GM21526 (cell line): ENCODE measurements around the gene PPIA.
"Not testable (repeated sequence)": the region's sequence is repeated elsewhere in the genome, so short reads cannot be mapped to it uniquely, and the experiment has no call there.

Experiments used
- ATAC-seq: cut with Tn5 transposase; IDR thresholded peaks from one replicate; pipeline ENCODE4 v1.9.1; 2021; ENCODE audit warnings: moderate library complexity; ENCODE audit not compliant: unreplicated experiment, low FRiP score

Gene PPIA

GRCh38 chr7:44762726-44763522 is 33.6 kb upstream of the PPIA start:
- ATAC-seq, result no peak

DNA sequence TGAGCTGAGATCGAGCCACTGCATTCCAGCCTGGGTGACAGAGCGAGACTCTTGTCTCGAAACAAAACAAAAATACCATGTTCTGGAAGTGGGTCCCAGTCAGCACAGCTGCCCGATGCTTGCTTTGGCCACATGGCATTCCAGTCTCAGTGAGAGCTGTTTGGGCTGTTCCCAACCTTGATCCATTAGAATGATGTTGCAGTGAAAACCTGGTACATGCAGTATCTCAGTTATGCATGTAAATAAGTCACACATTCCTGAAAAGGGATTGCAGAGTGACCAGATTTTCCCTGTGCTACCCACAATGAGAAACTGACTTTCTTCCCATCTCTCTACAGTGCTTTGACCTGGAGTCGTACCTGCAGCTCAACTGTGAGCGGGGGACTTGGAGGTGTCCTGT is 32.4 kb upstream of the PPIA start:
- ATAC-seq, result no peak

- no peak for ATAC-seq
Observed at GRCh38 chr7:44764665-44765578, 31.6 kb upstream of the PPIA start.

GRCh38 chr7:44765579-44766415 is 30.7 kb upstream of the PPIA start:
- no peak for ATAC-seq

DNA sequence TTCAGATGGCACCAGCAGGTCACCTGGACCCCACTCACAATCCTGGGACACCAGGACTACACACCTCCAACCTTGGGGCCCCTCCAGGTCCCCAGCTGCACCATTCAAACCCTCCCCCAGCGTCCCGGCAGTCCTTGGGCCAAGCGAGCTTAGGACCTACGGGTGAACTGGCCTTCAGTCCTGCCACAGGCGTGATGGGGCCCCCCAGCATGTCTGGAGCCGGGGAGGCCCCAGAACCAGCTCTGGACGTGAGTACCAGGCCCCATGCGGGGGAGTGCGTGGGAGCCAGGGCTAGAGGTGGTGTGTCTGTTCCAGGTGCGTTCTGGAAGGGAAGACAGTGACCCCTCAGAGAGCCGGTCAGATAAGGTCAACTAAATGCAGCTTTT is 30.1 kb upstream of the PPIA start:
- no peak for ATAC-seq

GRCh38 chr7:44767134-44767911 is 29.2 kb upstream of the PPIA start:
- ATAC-seq, result no peak

DNA sequence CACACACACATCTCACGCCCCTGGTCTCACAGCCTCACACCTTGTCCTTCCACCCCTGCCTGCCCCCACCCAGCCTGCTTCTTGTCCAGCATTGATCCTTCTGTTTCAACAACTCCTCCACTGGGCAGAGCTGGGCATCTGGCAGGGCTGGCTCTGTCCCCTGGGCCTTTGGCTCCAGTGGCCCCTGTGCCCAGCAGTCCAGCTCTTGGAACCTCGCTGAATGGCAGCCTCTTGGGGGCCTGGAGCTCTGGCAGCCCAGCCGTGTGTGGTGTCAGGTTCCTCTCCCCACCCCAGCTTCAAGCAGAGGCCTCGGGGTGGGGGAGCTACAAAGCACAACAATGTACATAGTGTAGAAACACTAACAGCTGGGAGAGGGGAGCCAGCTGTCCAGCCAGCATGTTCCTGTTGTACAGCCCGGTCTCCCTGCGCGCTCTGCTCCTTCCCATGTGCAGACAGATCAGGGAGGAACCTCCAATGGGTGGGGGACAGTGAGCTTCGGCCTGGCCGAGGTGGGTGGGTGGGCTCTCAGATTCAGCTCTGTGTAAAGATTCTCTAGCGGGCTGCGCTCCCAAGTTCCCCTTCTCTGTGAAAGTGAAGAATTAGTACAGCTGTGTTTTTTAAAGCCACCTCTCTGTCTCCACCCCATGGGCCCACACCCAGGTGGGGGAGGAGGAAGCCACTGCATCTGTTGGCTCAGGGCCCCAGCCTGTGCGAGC is 28.4 kb upstream of the PPIA start:
- no peak for ATAC-seq

GRCh38 chr7:44768628-44769371 is 27.7 kb upstream of the PPIA start:
- no peak for ATAC-seq

DNA sequence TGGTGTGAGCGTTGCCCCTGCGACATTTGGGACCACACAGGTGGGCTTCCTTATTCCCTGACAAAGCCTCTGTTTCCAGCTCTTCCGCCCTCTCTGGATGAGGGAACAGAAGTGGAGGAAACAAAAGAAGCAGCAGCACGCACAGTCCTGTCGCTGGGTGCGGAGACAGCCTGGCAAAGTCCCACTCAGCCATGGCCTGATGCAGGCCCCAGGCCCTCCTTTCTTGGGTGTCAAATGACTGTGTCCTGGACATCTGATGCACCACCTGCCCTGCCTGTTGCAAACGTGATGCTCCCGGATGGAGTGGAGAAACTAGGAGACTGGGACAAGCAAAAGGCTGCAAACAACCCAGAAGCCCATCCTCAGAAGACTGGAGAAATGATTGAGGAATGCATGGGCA is 27.1 kb upstream of the PPIA start:
- no peak for ATAC-seq

- ATAC-seq, result peak; percentile 60
Observed at GRCh38 chr7:44769776-44770294, 26.6 kb upstream of the PPIA start.

- no peak for ATAC-seq
Observed at GRCh38 chr7:44771358-44771757, 25.1 kb upstream of the PPIA start.

- ATAC-seq, result no peak
Observed at GRCh38 chr7:44772440-44772839, 24.0 kb upstream of the PPIA start.

GRCh38 chr7:44772867-44773266 is 23.6 kb upstream of the PPIA start:
- no peak for ATAC-seq

DNA sequence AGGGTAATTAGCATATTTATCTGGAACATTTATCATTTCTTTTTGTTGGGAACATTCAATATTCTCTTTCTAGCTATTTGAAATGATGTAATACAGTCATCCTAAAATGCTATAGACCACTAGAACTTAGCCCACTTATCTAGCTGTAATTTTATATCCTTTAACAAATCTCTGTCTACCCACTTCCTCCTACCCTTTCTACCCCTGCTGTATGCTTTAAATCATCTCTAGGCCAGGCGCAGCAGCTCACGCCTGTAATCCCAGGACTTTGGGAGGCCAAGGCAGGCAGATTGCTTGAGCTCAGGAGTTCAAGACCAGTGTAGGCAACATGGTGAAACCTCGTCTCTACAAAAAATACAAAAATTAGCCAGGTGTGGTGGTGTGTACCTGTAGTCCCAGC is 22.0 kb upstream of the PPIA start:
- ATAC-seq, result not testable (repeated sequence)

- ATAC-seq, result no peak
Observed at GRCh38 chr7:44775383-44776107, 20.9 kb upstream of the PPIA start.

- ATAC-seq, result no peak
Observed at GRCh38 chr7:44776211-44776610, 20.3 kb upstream of the PPIA start.

DNA sequence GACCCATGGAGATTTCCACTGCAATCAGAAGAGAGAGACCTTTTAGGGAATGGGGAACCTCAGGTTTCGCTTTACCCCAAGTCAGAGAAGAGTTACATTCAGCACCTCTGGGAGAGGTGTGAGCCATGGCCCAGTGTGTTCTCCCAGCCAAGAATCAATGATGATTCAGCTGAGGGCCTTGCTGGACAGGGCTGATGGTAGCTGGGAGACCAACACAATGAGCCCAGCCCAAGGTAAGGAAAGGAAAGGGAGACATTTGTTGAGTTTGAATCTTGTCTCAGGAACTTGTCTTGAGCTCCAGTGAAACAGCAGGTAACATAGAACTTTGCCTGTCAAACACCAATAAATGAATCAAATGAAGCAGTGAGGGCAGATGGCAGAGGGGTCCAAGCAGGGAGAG is 14.0 kb upstream of the PPIA start:
- ATAC-seq, result no peak

DNA sequence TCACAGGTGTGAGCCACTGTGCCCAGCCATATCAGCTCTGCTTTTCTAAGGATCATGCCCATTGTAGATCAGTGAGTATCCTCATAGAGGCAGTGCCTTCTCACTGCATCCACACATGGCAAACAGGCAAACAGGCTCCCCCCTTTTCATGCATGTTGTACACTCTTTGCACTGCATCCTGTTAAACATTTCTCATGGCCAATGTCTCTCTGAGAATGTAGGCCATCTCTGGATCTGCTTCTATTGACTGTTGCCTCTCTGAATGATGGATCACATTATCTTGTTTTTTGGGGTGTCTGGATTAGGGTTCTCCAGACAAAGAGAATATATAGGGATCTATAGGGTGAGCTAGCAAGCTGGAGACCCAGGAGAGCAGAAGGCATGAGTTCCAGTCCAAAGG is 13.1 kb upstream of the PPIA start:
- no peak for ATAC-seq
